HG02884 (cell line): ENCODE measurements around the gene SLC25A42.
A peak's percentile ranks its signal among the peaks of the same experiment; 100 is the strongest.
"Not testable (repeated sequence)": the region's sequence is repeated elsewhere in the genome, so short reads cannot be mapped to it uniquely, and the experiment has no call there.

ENCODE experiments used
- ATAC-seq: cut with Tn5 transposase; IDR thresholded peaks from one replicate; pipeline ENCODE4 v1.9.1; 2021; ENCODE audit warnings: mild to moderate bottlenecking, moderate library complexity; ENCODE audit not compliant: unreplicated experiment

Gene SLC25A42, protein sequence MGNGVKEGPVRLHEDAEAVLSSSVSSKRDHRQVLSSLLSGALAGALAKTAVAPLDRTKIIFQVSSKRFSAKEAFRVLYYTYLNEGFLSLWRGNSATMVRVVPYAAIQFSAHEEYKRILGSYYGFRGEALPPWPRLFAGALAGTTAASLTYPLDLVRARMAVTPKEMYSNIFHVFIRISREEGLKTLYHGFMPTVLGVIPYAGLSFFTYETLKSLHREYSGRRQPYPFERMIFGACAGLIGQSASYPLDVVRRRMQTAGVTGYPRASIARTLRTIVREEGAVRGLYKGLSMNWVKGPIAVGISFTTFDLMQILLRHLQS

DNA sequence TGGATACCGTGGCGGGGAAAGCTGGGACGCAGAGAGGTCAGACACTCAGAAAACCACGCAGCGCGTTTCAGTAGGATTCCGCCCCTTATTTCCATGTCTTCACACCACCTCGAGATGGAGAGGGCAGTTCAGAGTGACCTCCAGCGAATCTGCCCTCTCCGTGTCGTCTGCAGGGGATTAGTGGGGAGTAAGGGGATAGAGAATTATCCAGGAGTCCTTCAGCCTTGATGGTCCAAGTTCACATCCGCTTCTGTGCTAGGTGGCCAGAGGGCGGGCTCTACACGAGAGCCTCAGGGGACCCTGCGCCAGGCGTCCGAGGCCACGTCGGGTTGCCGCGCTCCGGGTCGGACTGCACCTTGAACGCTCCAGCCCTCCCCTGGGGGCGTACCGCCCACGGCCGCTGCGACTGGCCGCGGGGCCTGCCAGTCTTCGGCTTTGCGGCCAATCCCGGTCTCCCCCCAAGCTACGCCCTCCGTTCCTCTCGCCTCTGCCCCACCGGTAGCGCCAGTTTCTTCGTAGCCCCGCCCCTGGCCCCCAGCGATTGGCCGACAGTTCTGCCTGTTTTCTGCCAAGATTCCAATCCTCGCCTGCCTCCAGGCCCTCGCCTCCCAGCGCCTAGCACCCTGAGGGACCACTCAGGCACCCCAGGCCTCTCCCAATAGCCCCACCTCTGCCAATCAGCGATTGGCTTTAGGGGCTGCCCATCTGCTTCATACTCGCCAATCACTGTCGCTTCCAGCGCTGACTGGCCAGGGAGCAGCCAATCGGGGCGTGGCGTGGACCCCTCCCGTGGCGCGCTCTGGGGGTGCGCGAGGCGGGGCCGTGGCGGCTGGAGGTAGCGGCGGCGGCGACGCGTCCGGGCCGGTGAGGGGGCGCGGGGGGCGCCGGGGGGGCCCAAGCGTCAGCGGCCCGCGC lies at the start of gene SLC25A42:
Gene SLC25A42 (plus strand): TSS at position 812 of the 915 bp plus-strand sequence. CDS start 32,131 bp downstream, outside the sequence.
- peak; percentile 81 for ATAC-seq

GRCh38 chr19:19021115-19021514 lies 42.7 kb upstream of the SLC25A42 start:
- no peak for ATAC-seq

GRCh38 chr19:19022380-19022961 lies 41.3 kb upstream of the SLC25A42 start:
- no peak for ATAC-seq

GRCh38 chr19:19023376-19023775 lies 40.4 kb upstream of the SLC25A42 start:
- not testable (repeated sequence) for ATAC-seq

DNA sequence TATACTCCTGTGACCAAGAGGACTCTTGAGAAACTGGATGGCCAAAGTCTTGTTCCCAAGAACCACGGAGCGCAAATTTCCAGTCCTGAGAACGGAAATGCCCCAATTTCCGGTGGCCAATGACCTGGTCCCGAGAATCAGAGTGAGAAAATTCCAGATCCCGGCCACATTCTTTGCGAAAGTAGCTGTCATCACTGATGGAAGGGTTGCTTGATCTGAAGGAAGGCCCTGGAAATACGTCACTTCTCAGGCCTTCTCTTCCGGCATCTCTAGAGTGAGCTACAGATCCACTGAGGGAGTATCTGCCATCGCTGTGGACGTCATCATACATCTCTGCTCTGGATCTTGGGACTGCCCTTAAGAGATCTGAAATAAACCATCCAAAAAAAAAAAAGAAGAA lies 37.9 kb upstream of the SLC25A42 start:
- ATAC-seq: no peak

GRCh38 chr19:19026299-19026971 lies 37.4 kb upstream of the SLC25A42 start:
- ATAC-seq: no peak

- no peak for ATAC-seq
Measured at GRCh38 chr19:19027228-19027627, 36.6 kb upstream of the SLC25A42 start.

DNA sequence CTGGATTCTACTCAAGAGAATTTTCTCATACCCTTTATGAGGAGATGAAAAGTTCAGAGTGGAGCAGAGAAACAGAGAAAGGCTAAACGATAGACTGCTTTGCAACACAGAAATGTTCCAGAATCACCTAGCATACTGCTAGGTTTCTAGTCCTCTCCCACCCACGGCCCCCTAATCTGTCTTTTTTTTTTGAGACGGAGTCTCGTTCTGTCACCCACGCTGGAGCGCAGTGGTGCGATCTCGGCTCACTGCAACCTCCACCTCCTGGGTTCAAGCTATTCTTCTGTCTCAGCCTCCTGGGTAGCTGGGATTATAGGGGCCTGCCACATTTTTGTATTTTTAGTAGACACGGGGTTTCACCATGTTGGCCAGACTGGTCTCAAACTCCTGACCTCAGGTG lies 35.3 kb upstream of the SLC25A42 start:
- no peak for ATAC-seq

DNA sequence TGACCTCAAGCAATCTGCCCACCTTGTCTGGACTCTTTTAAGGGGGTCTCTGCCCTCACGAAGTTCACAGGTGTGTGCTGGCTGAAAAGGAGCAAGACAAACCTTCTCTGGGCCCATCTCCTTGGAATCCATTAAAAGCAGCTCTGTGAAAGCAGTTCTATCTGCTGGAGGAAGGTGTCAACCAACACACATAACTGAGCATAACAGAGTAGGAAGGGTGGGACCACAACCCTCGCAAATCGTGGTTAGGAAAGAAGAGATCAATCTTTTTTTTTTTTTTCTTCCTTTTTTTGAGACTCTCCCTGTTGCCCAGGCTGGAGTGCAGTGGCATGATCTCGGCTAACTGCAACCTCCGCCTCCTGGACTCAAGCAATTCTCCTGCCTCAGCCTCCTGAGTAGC lies 31.9 kb upstream of the SLC25A42 start:
- no peak for ATAC-seq

DNA sequence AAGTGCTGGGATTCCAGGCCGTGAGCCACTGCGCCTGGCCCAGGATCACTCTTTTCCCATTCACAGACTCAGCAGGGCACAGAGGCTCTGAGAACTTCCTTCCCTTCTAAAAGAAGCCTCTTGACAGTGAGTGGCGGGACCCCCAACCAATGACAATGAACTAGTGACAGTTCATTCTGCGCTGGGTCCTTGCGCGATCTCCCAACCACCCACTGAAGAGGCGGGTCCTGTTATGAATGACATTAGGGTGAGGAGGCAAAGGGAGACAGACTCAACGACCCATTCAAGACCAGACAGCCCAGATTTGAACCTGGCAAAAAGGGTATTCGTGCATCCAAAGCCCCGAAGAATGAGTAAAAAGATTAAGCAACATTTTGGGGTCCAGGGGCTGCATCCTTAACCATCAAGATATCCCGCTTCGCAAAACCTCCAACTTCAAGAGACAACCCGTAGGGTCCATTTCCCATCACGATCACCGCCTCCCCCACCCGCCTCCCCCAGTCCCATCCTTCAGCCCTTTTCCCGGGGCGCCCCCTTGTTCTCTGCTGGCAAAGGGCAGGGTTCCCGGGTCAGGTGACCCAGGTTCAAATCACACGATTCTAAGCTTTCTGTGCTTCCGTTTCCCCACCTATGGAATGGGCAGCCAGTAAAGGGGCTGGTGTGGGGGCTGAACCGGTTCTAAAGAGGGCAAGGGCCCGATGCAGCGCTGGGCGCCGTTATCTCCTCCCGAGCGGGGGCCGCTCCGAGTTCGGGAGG lies 31.2 kb upstream of the SLC25A42 start:
- ATAC-seq: peak; percentile 36

- no peak for ATAC-seq
Measured at GRCh38 chr19:19033176-19033425, 30.7 kb upstream of the SLC25A42 start.

- ATAC-seq: peak; percentile 57
Measured at GRCh38 chr19:19033426-19034203, 30.2 kb upstream of the SLC25A42 start, which contains the start of the genes ARMC6 and SUGP2. Gene ARMC6, plus strand, starts transcription at chr19:19033603. Its CDS starts 607 bp downstream, at chr19:19034210. Gene SUGP2, minus strand, starts transcription at chr19:19033517. Its CDS starts 2,446 bp downstream, at chr19:19031071.

DNA sequence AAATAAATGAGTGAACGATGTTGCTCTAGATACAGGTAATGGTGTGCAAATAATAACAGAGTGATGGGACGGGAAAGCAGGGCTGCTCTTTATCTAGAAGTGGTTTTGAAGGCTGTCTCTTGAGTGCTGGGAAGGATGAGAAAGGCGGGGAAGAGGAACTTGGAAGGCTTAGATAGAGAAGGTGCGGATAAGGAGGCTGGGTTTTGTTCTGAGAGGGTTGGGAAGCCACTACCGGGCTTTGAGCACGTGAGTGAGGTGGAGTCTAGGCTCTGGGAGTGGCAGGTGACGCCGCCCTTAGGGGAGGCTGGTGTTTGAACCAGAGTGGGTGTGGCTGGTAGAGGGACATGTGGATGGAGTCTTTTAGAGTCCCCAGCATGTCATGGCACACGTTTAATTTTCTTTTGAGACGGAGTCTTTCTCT lies 29.6 kb upstream of the SLC25A42 start:
- peak; percentile 35 for ATAC-seq

GRCh38 chr19:19039901-19040300 lies 23.9 kb upstream of the SLC25A42 start:
- no peak for ATAC-seq

DNA sequence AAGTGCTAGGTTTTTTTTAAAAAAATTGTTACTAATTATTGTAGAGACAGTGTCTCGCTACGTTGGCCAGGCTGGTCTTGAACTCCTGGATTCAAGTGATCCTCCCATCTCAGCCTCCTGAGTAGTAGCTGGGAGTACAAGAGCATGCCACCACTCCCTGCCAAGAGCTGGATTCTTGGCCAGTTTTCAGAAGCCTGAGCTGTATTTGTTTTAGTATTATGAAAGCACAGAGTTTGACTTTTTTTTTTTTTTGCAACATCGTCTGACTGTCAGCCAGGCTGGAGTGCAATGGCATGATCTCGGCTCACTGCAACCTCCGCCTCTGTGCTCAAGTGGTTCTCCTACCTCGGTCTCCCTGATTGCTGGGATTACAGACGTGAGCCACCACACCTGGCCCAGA lies 23.4 kb upstream of the SLC25A42 start:
- no peak for ATAC-seq

GRCh38 chr19:19042732-19043280 lies 21.0 kb upstream of the SLC25A42 start:
- no peak for ATAC-seq

GRCh38 chr19:19043481-19043880 lies 20.3 kb upstream of the SLC25A42 start:
- no peak for ATAC-seq

- ATAC-seq: no peak
Measured at GRCh38 chr19:19043881-19044280, 19.9 kb upstream of the SLC25A42 start.

DNA sequence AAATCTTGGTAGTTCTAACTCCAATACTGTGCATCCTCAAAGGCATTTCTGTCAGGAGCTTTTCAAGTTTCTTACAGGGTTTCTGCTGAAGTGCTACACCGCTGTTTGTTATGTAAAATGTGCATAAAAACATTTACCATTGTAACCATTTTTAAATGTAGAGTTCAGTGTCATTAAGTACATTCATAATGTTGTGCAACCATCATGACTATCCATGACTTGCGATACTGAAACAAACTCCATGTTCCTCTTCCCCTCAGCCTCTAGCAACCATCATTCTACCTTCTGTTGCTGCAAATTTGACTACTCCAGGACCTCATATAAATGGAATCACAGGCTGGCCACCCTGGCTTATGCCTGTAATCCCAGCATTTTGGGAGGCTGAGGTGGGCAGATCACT lies 14.4 kb upstream of the SLC25A42 start:
- ATAC-seq: no peak
